ENCODE measurements around the gene COQ4. TPM values are rescaled to one million over a fixed set of nuclear protein-coding genes. Genes with fewer than 3 reads are reported as not detected.

Gene COQ4
- polyA plus RNA-seq, 1 of the 3 experiments (the other 2 are of a cell fraction): 57.2 TPM

- Histone ChIP-seq H3K9me2 (no peaks in the 10 kb centered on the region), H3K79me2 (ENCODE audit: insufficient read depth) (no peaks in the 10 kb centered on the region), H3F3A (replicated peaks; ENCODE audit: insufficient read depth) (no peaks in the 10 kb centered on the region), H3K4me3 (ENCODE audit: low read depth in 2 of 2, low read length in 1 of 2) (no peak overlapping the region), H3K9me3 (no peaks in the 10 kb centered on the region), H3K27ac (ENCODE audit: low read depth in 2 of 2, low read length in 1 of 2) (no peak overlapping the region), H2AFZ (ENCODE audit: low read depth) (no peak overlapping the region), H3K27me3 (ENCODE audit: insufficient read depth) (no peaks in the 10 kb centered on the region), H4K20me1 (ENCODE audit: insufficient read depth) (no peaks in the 10 kb centered on the region), H3K4me1 (ENCODE audit: control insufficient read depth in 1 of 2, insufficient read depth in 2 of 2, low read depth in 1 of 2, low read length in 1 of 2) (peaks cover 5 to 8% of the 10 kb centered on the region in 2 experiments; a peak in 2 of 4 replicates), H3K4me2 (no peak overlapping the region), H3K36me3 (replicated peaks in 1 of 2; ENCODE audit: control insufficient read depth in 1 of 2, insufficient read depth in 2 of 2, low read length in 1 of 2) (no peaks in the 10 kb centered on the region), H3K9ac (no peak overlapping the region)
- TF ChIP-seq TCF12 (IDR thresholded peaks at IDR 0.05) (no peak), YY1 (IDR thresholded peaks at IDR 0.05; ENCODE audit: low read depth) (no peak), TAF1 (IDR thresholded peaks at IDR 0.05; ENCODE audit: borderline replicate concordance, low read depth, low read length) (no peak), RXRA (IDR thresholded peaks at IDR 0.05; ENCODE audit: borderline replicate concordance, low read depth) (no peak)
- TF ChIP-seq, protein P1, sequence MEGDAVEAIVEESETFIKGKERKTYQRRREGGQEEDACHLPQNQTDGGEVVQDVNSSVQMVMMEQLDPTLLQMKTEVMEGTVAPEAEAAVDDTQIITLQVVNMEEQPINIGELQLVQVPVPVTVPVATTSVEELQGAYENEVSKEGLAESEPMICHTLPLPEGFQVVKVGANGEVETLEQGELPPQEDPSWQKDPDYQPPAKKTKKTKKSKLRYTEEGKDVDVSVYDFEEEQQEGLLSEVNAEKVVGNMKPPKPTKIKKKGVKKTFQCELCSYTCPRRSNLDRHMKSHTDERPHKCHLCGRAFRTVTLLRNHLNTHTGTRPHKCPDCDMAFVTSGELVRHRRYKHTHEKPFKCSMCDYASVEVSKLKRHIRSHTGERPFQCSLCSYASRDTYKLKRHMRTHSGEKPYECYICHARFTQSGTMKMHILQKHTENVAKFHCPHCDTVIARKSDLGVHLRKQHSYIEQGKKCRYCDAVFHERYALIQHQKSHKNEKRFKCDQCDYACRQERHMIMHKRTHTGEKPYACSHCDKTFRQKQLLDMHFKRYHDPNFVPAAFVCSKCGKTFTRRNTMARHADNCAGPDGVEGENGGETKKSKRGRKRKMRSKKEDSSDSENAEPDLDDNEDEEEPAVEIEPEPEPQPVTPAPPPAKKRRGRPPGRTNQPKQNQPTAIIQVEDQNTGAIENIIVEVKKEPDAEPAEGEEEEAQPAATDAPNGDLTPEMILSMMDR (IDR thresholded peaks at IDR 0.05): no peak
- TF ChIP-seq, protein P2, sequence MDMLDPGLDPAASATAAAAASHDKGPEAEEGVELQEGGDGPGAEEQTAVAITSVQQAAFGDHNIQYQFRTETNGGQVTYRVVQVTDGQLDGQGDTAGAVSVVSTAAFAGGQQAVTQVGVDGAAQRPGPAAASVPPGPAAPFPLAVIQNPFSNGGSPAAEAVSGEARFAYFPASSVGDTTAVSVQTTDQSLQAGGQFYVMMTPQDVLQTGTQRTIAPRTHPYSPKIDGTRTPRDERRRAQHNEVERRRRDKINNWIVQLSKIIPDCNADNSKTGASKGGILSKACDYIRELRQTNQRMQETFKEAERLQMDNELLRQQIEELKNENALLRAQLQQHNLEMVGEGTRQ (IDR thresholded peaks at IDR 0.05; ENCODE audit: borderline replicate concordance, low read depth, low read length): no peak
- TF ChIP-seq, protein P3, sequence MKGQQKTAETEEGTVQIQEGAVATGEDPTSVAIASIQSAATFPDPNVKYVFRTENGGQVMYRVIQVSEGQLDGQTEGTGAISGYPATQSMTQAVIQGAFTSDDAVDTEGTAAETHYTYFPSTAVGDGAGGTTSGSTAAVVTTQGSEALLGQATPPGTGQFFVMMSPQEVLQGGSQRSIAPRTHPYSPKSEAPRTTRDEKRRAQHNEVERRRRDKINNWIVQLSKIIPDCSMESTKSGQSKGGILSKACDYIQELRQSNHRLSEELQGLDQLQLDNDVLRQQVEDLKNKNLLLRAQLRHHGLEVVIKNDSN (IDR thresholded peaks at IDR 0.05; ENCODE audit: borderline replicate concordance, low read depth): no peak
- ChIA-PET POLR2A (no interaction called here), CTCF (interaction anchor here (1.2 to 9.4 kb wide), 7 partner anchors 8 to 67 kb away, joined by 3 to 80 read pairs (median 18); no protein-coding TSS in a partner anchor)
- no peak for DNase-seq
- 93% methylated on average over 2 of the region's 4 CpGs for WGBS (ENCODE audit: low lambda C conversion rate)
Measured at GRCh38 chr9:128294142-128294541, 28.5 kb upstream of the COQ4 start.

DNA sequence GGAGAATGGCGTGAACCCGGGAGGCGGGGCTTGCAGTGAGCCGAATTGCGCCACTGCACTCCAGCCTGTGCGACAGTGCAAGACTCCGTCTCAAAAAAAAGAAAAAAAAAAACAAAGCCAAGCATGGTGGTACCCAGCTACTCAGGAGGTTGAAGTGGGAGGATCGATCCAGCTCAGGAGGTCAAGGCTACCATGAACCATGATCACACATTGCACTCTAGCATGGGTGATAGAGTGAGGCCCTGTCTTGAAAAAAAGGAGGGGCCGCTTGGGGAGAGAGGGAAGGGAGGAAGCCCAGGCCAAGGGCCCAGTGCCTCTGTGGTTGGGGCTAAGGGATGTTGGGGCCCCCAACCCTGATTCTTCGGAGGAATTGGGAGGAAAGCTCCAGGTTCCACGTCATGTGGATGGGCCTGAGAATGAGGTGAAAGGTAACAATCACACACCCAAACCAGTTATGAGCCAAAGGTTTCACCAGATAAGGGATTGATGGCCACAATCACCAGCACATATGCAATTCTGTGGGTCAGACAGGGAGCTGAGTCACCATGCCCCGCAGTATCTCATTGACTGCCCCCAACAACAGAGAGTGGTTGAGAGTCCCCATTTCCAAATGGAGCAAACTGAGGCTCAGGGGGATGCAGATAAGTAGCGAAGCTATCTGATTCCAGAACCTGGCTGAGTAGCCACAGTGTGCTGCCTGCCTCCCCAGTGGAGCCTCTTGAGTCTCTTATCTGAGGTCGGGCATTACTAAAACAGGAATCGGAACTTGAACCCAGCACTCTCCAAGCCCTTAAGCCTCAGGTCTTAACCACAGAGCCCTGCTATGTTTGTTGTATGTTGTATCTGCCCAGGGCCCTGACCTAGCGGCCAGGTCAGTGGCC lies 26.1 kb upstream of the COQ4 start:
- no peaks in the 10 kb centered on the region for H3F3A ChIP-seq (replicated peaks; ENCODE audit: insufficient read depth)
- no peaks in the 10 kb centered on the region for H3K79me2 ChIP-seq (ENCODE audit: insufficient read depth)
- 87% methylated on average over 16 of the region's 16 CpGs for WGBS (ENCODE audit: low lambda C conversion rate)
- no peaks in the 10 kb centered on the region for H3K9me2 ChIP-seq
- no peak overlapping the region for H3K27ac ChIP-seq (ENCODE audit: low read depth in 2 of 2, low read length in 1 of 2)
- no peaks in the 10 kb centered on the region for H3K27me3 ChIP-seq (ENCODE audit: insufficient read depth)
- no peak overlapping the region for H3K4me3 ChIP-seq (ENCODE audit: low read depth in 2 of 2, low read length in 1 of 2)
- no peak for DNase-seq
- H4K20me1 ChIP-seq (ENCODE audit: insufficient read depth): no peaks in the 10 kb centered on the region
- no peak overlapping the region for H3K9ac ChIP-seq
- no peaks in the 10 kb centered on the region for H3K9me3 ChIP-seq
- H3K4me2 ChIP-seq: no peak overlapping the region
- POLR2A ChIA-PET: interaction anchor here (0.6 to 1.8 kb wide), 2 partner anchors 8 to 227 kb away, joined by 3 to 4 read pairs; no protein-coding TSS in a partner anchor
- no peaks in the 10 kb centered on the region for H3K36me3 ChIP-seq (replicated peaks in 1 of 2; ENCODE audit: control insufficient read depth in 1 of 2, insufficient read depth in 2 of 2, low read length in 1 of 2)
- H3K4me1 ChIP-seq (ENCODE audit: control insufficient read depth in 1 of 2, insufficient read depth in 2 of 2, low read depth in 1 of 2, low read length in 1 of 2): peaks cover 5 to 8% of the 10 kb centered on the region in 2 experiments; a peak in 2 of 4 replicates
- no peak overlapping the region for H2AFZ ChIP-seq (ENCODE audit: low read depth)
- CTCF ChIA-PET: interaction anchor here (0.5 to 9.4 kb wide), 23 partner anchors 8 to 142 kb away, joined by 3 to 80 read pairs (median 4); partner anchors contain the start of gene CERCAM
- TF ChIP-seq REST (IDR thresholded peaks at IDR 0.05; ENCODE audit: low read depth, low read length) (no peak), FOSL2 (IDR thresholded peaks at IDR 0.05; ENCODE audit: borderline replicate concordance, low read depth) (no peak), TCF12 (IDR thresholded peaks at IDR 0.05) (no peak), POLR2AphosphoS5 (IDR thresholded peaks at IDR 0.05; ENCODE audit: low read depth, low read length) (no peak)
- TF ChIP-seq, protein P4, sequence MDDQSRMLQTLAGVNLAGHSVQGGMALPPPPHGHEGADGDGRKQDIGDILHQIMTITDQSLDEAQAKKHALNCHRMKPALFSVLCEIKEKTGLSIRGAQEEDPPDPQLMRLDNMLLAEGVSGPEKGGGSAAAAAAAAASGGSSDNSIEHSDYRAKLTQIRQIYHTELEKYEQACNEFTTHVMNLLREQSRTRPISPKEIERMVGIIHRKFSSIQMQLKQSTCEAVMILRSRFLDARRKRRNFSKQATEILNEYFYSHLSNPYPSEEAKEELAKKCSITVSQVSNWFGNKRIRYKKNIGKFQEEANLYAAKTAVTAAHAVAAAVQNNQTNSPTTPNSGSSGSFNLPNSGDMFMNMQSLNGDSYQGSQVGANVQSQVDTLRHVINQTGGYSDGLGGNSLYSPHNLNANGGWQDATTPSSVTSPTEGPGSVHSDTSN (IDR thresholded peaks at IDR 0.05): no peak
- TF ChIP-seq, protein P2 (IDR thresholded peaks at IDR 0.05; ENCODE audit: borderline replicate concordance, low read depth, low read length): no peak
- TF ChIP-seq, protein P5, sequence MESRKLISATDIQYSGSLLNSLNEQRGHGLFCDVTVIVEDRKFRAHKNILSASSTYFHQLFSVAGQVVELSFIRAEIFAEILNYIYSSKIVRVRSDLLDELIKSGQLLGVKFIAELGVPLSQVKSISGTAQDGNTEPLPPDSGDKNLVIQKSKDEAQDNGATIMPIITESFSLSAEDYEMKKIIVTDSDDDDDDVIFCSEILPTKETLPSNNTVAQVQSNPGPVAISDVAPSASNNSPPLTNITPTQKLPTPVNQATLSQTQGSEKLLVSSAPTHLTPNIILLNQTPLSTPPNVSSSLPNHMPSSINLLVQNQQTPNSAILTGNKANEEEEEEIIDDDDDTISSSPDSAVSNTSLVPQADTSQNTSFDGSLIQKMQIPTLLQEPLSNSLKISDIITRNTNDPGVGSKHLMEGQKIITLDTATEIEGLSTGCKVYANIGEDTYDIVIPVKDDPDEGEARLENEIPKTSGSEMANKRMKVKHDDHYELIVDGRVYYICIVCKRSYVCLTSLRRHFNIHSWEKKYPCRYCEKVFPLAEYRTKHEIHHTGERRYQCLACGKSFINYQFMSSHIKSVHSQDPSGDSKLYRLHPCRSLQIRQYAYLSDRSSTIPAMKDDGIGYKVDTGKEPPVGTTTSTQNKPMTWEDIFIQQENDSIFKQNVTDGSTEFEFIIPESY (IDR thresholded peaks at IDR 0.05; ENCODE audit: borderline replicate concordance, low read depth): no peak

Measured in SK-N-SH (cell line).